Measurements from ENCODE around the gene FAU.

The FAU gene

DNA sequence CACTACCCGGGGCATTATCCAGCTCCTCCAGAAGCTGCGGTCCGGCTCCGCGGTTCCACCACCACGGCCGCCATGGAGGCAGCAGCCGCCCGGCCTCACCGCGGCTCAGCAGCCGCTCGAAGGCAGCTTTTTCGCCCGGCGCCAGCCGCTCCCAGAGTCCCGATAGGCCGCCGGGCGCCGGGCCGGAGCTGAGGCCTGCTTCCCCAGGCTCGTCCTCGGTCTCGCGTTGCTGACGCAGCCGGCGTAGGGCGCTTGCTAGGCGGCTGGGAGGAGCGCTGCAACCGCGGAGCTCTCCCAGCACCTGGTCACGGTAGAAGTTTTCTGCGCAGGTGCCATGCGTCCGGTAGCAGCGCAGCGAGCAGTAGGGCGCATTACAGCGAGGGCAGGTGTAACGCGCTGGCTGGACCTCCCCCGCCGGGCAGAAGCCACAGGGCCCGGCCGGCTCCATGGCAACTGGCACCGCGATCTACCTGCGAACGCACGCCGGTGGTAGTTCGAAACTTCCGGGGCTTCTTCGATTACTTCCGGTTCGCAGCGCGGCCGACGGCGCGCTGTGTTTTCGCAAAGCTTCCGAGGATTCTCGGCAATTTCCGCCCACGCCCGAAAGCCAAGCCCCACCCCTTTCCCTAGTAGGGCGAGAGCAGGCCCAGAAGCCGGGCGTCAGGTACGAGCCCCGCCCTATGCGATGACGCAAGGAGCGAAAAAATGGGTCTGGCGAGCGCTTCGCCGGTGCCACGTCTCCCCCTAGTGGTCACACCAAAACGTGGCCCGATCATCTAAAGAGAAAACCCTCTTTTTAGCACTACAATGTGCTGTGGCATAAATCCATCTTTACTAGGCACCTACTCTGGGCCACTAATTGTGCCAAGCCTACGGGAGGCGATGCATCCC lies 4.5 kb downstream of the FAU start, which contains the start of gene ZNHIT2:
ZNHIT2 (minus strand) TSS at position 496 of the 891 bp plus-strand sequence; CDS start at position 448, 48 bp downstream.
- Histone ChIP-seq H3K36me3 (ENCODE audit: control insufficient read depth, low read depth, low read length) (peaks cover 24% of the 10 kb centered on the region), H3K9me3 (ENCODE audit: control insufficient read depth, low read depth, low read length) (no peaks in the 10 kb centered on the region), H3K27ac (ENCODE audit: low read length) (peak within 1 kb of the TSS; percentile 89), H3K4me3 (ENCODE audit: low read length) (peak within 1 kb of the TSS; percentile 84), H3K9ac (ENCODE audit: low read length) (peak within 1 kb of the TSS; percentile 86), H3K27me3 (ENCODE audit: control insufficient read depth, insufficient read depth, low read length) (no peaks in the 10 kb centered on the region), H3K4me1 (ENCODE audit: control insufficient read depth, low read depth, low read length) (peaks cover 11% of the 10 kb centered on the region)

DNA sequence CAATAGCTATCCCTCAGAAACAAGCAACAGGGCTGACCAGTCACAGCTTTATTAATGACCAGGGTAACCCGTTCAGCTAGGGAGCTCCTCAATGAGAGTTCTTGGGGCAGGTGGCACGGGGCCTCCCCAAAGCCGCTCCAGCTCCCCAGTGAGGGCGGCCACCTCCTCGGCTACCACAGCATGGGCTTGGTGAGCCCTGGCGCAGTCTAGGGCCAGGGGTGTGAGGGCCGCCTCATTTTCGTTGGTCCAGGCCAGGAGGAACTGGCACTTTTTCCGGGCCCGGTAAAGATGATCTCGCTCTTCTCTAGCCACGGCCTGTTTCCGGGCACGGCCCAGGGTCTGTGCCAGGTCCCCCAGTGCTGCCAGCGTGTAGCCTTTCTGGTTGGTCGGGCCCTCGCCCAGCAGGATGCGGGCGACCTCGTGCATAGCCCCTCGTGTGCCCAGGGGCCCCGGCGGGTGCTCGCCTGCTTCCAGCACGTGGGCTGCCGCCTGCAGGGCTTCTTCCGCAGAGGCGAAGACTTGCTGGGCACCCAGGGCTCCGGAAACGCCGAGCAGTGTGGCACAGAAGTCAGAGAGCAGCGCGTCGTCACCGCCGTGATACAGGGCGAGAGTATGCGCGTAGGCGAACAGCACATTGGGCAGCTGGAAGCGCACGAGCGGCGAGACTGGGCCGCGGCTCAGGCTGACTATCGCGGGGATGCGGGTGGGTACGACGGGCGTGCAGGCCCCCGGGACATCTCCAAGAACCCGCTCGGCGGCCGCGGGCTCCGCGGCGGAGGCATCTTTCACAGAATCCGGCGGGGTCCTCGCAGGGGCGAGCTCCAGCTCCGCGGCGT lies 5.3 kb downstream of the FAU start:
- H3K4me1 ChIP-seq (ENCODE audit: control insufficient read depth, low read depth, low read length) = peaks cover 11% of the 10 kb centered on the region
- peak overlapping the region; percentile 84 for H3K4me3 ChIP-seq (ENCODE audit: low read length)
- H3K27me3 ChIP-seq (ENCODE audit: control insufficient read depth, insufficient read depth, low read length) = no peaks in the 10 kb centered on the region
- H3K27ac ChIP-seq (ENCODE audit: low read length) = peak overlapping the region; percentile 89
- no peaks in the 10 kb centered on the region for H3K9me3 ChIP-seq (ENCODE audit: control insufficient read depth, low read depth, low read length)
- H3K36me3 ChIP-seq (ENCODE audit: control insufficient read depth, low read depth, low read length) = peaks cover 24% of the 10 kb centered on the region
- peak overlapping the region; percentile 86 for H3K9ac ChIP-seq (ENCODE audit: low read length)

GRCh38 chr11:65115361-65116082 lies 6.4 kb downstream of the FAU start:
- Histone ChIP-seq H3K9ac (ENCODE audit: low read length) (no peak overlapping the region), H3K9me3 (ENCODE audit: control insufficient read depth, low read depth, low read length) (no peaks in the 10 kb centered on the region), H3K27ac (ENCODE audit: low read length) (no peak overlapping the region), H3K27me3 (ENCODE audit: control insufficient read depth, insufficient read depth, low read length) (no peaks in the 10 kb centered on the region), H3K4me1 (ENCODE audit: control insufficient read depth, low read depth, low read length) (peaks cover 8% of the 10 kb centered on the region), H3K36me3 (ENCODE audit: control insufficient read depth, low read depth, low read length) (peaks cover 19% of the 10 kb centered on the region), H3K4me3 (ENCODE audit: low read length) (no peak overlapping the region)

GRCh38 chr11:65114538-65115171 lies 7.3 kb downstream of the FAU start:
- Histone ChIP-seq H3K4me1 (ENCODE audit: control insufficient read depth, low read depth, low read length) (peaks cover 8% of the 10 kb centered on the region), H3K27ac (ENCODE audit: low read length) (no peak overlapping the region), H3K27me3 (ENCODE audit: control insufficient read depth, insufficient read depth, low read length) (no peaks in the 10 kb centered on the region), H3K4me3 (ENCODE audit: low read length) (no peak overlapping the region), H3K9me3 (ENCODE audit: control insufficient read depth, low read depth, low read length) (no peaks in the 10 kb centered on the region), H3K36me3 (ENCODE audit: control insufficient read depth, low read depth, low read length) (peaks cover 11% of the 10 kb centered on the region), H3K9ac (ENCODE audit: low read length) (no peak overlapping the region)

DNA sequence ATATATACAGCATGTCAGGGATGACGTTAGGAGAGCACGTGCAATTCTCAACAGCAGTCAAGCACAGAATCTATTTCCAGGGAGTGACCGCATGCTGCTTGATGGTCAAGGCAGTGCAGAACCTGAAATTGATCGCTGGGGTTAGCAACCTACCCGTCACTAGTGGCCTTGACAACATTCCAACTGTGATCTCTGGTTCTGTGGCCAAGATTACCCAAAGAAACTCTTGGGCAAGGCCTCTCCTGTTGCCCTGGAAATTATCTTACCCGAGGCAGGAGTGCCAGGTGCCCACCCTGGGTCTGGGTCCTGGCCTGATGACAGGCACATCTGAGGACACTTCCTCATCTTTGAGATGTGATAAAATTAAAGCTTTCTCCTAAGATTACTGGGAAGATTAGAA lies 8.1 kb downstream of the FAU start:
- H3K27ac ChIP-seq (ENCODE audit: low read length) = no peak overlapping the region
- H3K27me3 ChIP-seq (ENCODE audit: control insufficient read depth, insufficient read depth, low read length) = no peaks in the 10 kb centered on the region
- H3K36me3 ChIP-seq (ENCODE audit: control insufficient read depth, low read depth, low read length) = peaks cover 4% of the 10 kb centered on the region
- no peaks in the 10 kb centered on the region for H3K9me3 ChIP-seq (ENCODE audit: control insufficient read depth, low read depth, low read length)
- no peak overlapping the region for H3K4me3 ChIP-seq (ENCODE audit: low read length)
- H3K4me1 ChIP-seq (ENCODE audit: control insufficient read depth, low read depth, low read length) = peaks cover 8% of the 10 kb centered on the region
- no peak overlapping the region for H3K9ac ChIP-seq (ENCODE audit: low read length)

- Histone ChIP-seq H3K27me3 (ENCODE audit: control insufficient read depth, insufficient read depth, low read length) (no peaks in the 10 kb centered on the region), H3K9me3 (ENCODE audit: control insufficient read depth, low read depth, low read length) (no peaks in the 10 kb centered on the region), H3K9ac (ENCODE audit: low read length) (peak overlapping the region; percentile 77), H3K4me3 (ENCODE audit: low read length) (peak overlapping the region; percentile 85), H3K36me3 (ENCODE audit: control insufficient read depth, low read depth, low read length) (no peaks in the 10 kb centered on the region), H3K4me1 (ENCODE audit: control insufficient read depth, low read depth, low read length) (peaks cover 8% of the 10 kb centered on the region), H3K27ac (ENCODE audit: low read length) (no peak overlapping the region)
Measured at GRCh38 chr11:65113361-65113756, 8.6 kb downstream of the FAU start.

- Histone ChIP-seq H3K4me3 (ENCODE audit: low read length) (peak overlapping the region; percentile 85), H3K9ac (ENCODE audit: low read length) (peak overlapping the region; percentile 77), H3K9me3 (ENCODE audit: control insufficient read depth, low read depth, low read length) (no peaks in the 10 kb centered on the region), H3K36me3 (ENCODE audit: control insufficient read depth, low read depth, low read length) (no peaks in the 10 kb centered on the region), H3K27ac (ENCODE audit: low read length) (no peak overlapping the region), H3K27me3 (ENCODE audit: control insufficient read depth, insufficient read depth, low read length) (no peaks in the 10 kb centered on the region), H3K4me1 (ENCODE audit: control insufficient read depth, low read depth, low read length) (peaks cover 8% of the 10 kb centered on the region)
Measured at GRCh38 chr11:65112546-65113360, 9.2 kb downstream of the FAU start.

DNA sequence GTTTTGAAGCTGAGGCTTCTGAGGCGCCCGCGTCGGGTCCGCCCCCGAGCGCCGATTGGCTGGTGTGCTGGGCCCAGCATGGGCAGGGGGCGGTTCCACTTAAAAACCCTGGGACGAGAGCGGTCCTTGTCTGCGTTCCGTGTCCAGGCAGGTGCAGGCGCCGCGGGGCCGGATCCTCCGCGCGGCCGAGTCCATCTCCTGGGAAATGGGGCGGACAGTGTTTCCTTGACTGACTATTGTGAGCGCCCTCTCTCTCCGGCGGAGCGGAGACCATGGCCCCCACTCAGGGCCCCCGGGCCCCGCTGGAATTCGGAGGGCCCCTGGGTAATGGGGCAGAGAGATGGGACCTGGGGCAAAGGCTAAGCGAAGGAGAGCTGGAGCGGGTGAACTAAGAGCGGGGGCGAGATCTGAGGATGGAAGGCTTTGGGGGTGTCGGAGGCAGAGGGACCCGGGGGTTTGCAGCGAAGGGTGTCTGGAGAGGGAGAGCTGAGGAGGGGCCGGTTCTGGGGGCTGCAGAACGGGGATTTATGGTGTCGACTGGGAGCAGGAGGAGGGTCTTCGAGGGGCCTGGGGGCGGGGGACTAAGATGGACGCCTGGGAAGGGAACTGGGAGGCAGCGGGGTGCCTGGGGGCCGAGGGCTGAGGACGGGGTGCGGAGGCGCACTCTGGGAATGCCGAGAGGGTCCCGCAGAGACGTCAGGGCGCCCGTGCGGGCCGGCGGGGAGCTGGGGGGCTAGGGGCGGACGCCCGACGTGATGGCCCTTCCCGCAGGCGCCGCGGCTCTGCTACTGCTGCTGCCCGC lies 10.0 kb downstream of the FAU start, which contains the start of gene TM7SF2:
TM7SF2 (plus strand) TSS at position 129 of the 802 bp plus-strand sequence; CDS start at position 273, 144 bp downstream.
- Histone ChIP-seq H3K9me3 (ENCODE audit: control insufficient read depth, low read depth, low read length) (no peaks in the 10 kb centered on the region), H3K4me3 (ENCODE audit: low read length) (peak within 1 kb of the TSS; percentile 85), H3K27me3 (ENCODE audit: control insufficient read depth, insufficient read depth, low read length) (no peaks in the 10 kb centered on the region), H3K27ac (ENCODE audit: low read length) (no peak within 1 kb of the TSS), H3K36me3 (ENCODE audit: control insufficient read depth, low read depth, low read length) (no peaks in the 10 kb centered on the region), H3K4me1 (ENCODE audit: control insufficient read depth, low read depth, low read length) (peaks cover 8% of the 10 kb centered on the region), H3K9ac (ENCODE audit: low read length) (peak within 1 kb of the TSS; percentile 77)

DNA sequence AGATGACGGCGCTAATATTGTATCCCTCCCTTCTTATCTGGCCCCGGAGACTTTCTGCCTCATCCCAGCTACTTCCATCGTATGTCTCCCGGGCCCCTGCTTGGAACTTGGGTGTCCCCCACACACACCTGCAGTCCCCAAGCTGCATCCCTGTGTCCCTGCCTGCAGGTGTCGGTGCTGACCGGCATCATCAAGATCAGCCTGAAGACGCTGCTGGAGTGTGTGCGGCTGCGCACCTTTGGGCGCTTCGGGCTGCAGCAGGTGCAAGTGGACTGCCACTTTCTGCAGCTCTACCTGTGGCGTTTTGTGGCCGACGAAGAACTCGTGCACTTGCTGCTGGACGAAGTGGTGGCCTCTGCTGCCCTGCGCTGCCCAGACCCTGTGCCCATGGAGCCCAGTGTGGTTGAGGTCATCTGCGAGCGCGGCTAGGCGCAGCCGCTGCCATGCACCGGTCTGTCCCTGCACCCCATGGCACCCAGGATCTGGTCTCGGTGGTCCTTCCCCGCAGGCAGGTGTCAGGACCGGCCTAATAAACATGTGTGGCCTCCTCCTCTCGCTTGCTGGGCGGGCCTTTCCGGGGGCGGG lies 10.7 kb downstream of the FAU start:
- Histone ChIP-seq H3K4me1 (ENCODE audit: control insufficient read depth, low read depth, low read length) (peaks cover 5% of the 10 kb centered on the region), H3K9ac (ENCODE audit: low read length) (no peak overlapping the region), H3K4me3 (ENCODE audit: low read length) (no peak overlapping the region), H3K9me3 (ENCODE audit: control insufficient read depth, low read depth, low read length) (no peaks in the 10 kb centered on the region), H3K27me3 (ENCODE audit: control insufficient read depth, insufficient read depth, low read length) (no peaks in the 10 kb centered on the region), H3K27ac (ENCODE audit: low read length) (no peak overlapping the region), H3K36me3 (ENCODE audit: control insufficient read depth, low read depth, low read length) (no peaks in the 10 kb centered on the region)

Data from iPS-18a (cell line).